ENCODE results near the gene TMEM163.

GRCh38 chr2:134690629-134691215 is 28.1 kb downstream of the TMEM163 start:
- TF ChIP-seq CTCF (IDR thresholded peaks at IDR 0.05), result no peak
- no peak for TF ChIP-seq POLR2AphosphoS5 (IDR thresholded peaks at IDR 0.05)
- no peak for TF ChIP-seq POLR2A (IDR thresholded peaks at IDR 0.05)
- no peak for TF ChIP-seq EP300 (IDR thresholded peaks at IDR 0.05)
